HEK293 (cell line): Measurements from ENCODE around the gene DDR1.

ENCODE experiments used
- CTCF ChIP-seq: fragments of 450-650 bp; formaldehyde crosslinking; IDR thresholded peaks from 2 replicates; pipeline ENCODE4 v1.5.1; 2016; ENCODE audit warnings: missing biosample characterization, missing genetic modification characterization
- GLI4 ChIP-seq: fragments of 450-650 bp; formaldehyde crosslinking; IDR thresholded peaks from 2 replicates; pipeline ENCODE4 v1.5.1; 2016; ENCODE audit warnings: missing biosample characterization, missing genetic modification characterization
- MYNN ChIP-seq: fragments of 450-650 bp; formaldehyde crosslinking; IDR thresholded peaks from 2 replicates; pipeline ENCODE4 v1.5.1; 2016; ENCODE audit warnings: missing biosample characterization, missing genetic modification characterization, borderline replicate concordance
- ZNF76 ChIP-seq: fragments of 450-650 bp; formaldehyde crosslinking; IDR thresholded peaks from 2 replicates; pipeline ENCODE4; 2016; ENCODE audit warnings: low read depth, missing biosample characterization, missing genetic modification characterization, borderline replicate concordance

- TF ChIP-seq ZNF76 (tag by site-specific recombination): no peak
- no peak for TF ChIP-seq CTCF
- TF ChIP-seq MYNN (tag by site-specific recombination): no peak
- no peak for TF ChIP-seq GLI4 (tag by site-specific recombination)
Measured at GRCh38 chr6:30898750-30899360, 14.5 kb downstream of the DDR1 start.
